H1 (cell line): Measurements from ENCODE around the gene USP10. TPM values are rescaled to one million over a fixed set of nuclear protein-coding genes. Genes with fewer than 3 reads are reported as not detected.

Experiments
- ASH2L ChIP-seq: fragments of 200-600, 300-600 bp; sonication (generic); IDR thresholded peaks from one replicate; pipeline ENCODE4 v1.7.1; 2017; ENCODE audit warnings: low read length
- CHD7 ChIP-seq: fragments of 300-600 bp; sonication (generic); IDR thresholded peaks from 2 replicates; pipeline ENCODE4 v1.7.1; 2012; ENCODE audit warnings: low read length, moderate library complexity, mild to moderate bottlenecking, inconsistent platforms; ENCODE audit not compliant: insufficient replicate concordance
- FOSL1 ChIP-seq: IDR thresholded peaks from 2 replicates; pipeline ENCODE4 v1.6.1; 2011; ENCODE audit warnings: mild to moderate bottlenecking, low read depth, low read length, moderate library complexity; ENCODE audit not compliant: insufficient read depth
- HDAC6 ChIP-seq: IDR thresholded peaks from one replicate; pipeline ENCODE4 v1.7.1; 2012; ENCODE audit warnings: low read depth, mild to moderate bottlenecking, inconsistent platforms, low read length, moderate library complexity
- JUN ChIP-seq: IDR thresholded peaks from 2 replicates; pipeline ENCODE4 v1.6.1; 2011; ENCODE audit warnings: low read depth, mild to moderate bottlenecking, improper control_type of control experiment, low read length
- JUND ChIP-seq: IDR thresholded peaks from 2 replicates; pipeline ENCODE4 v1.6.1; 2011; ENCODE audit warnings: mild to moderate bottlenecking, improper control_type of control experiment, low read length
- KDM1A ChIP-seq: fragments of 200-600, 300-600 bp; sonication (generic); IDR thresholded peaks from 2 replicates; pipeline ENCODE4 v1.7.1; 2016; ENCODE audit warnings: mild to moderate bottlenecking, low read length, borderline replicate concordance
- RAD21 ChIP-seq, 2 experiments: IDR thresholded peaks in 1 of 2; conservative IDR thresholded peaks in 1 of 2; 2 replicates each; pipeline ENCODE4 v1.6.1; 2011; ENCODE audit warnings: low read depth in 2 of 2, low read length in 2 of 2, improper control_type of control experiment in 1 of 2, inconsistent platforms in 1 of 2, mild to moderate bottlenecking in 1 of 2, moderate library complexity in 1 of 2
- SAP30 ChIP-seq: fragments of 300-600 bp; sonication (generic); IDR thresholded peaks from 2 replicates; pipeline ENCODE4 v1.7.1; 2012; ENCODE audit warnings: low read length, moderate library complexity, mild to moderate bottlenecking, inconsistent platforms; ENCODE audit not compliant: insufficient read depth, insufficient replicate concordance
- SUZ12 ChIP-seq: fragments of 200-600 bp; sonication (generic); IDR thresholded peaks from 2 replicates; pipeline ENCODE4 v1.6.1; 2012; ENCODE audit warnings: mild to moderate bottlenecking, inconsistent platforms, low read length, moderate library complexity, mixed read lengths
- polyA plus RNA-seq, 7 experiments: library from polyadenylated mRNA; depleted of rRNA in 3 of 7; stranded (reverse) in 5 of 7; unstranded in 2 of 7; fragments of >200 nt in 5 of 7; fragments of 200-250 nt in 2 of 7; gene quantifications; 1 replicate in 5 of 7; 2 replicates in 1 of 7; 4 replicates in 1 of 7; pipeline versions ENCODE4 v1.2.1 to v1.2.3, GENCODE V29; 2011 to 2013; ENCODE audit warnings: missing spikeins in 2 of 7, mixed read lengths in 2 of 7
- total RNA-seq: library from RNA; stranded (reverse); fragmentation: NEBNext Ultra II Directional; extraction: Animal tissue kit (Norgen Biotek cat#: 25700); gene quantifications from 2 replicates; pipeline ENCODE4 v1.2.1, GENCODE V29; 2021
- TF ChIP-seq, protein P1 (sequence below): IDR thresholded peaks from 2 replicates; pipeline ENCODE4 v1.6.1; 2012; ENCODE audit warnings: inconsistent platforms

The USP10 gene
- total and polyA plus RNA-seq, 2 of the 8 experiments (the other 6 are each of a cell fraction or from before 2014, with no cell fraction given), result 171 to 195 TPM

- TF ChIP-seq CHD7, result no peak
- no peak for TF ChIP-seq SUZ12
- TF ChIP-seq KDM1A, result no peak
- TF ChIP-seq FOSL1, result no peak
- no peak for TF ChIP-seq JUN
- TF ChIP-seq ASH2L, result no peak
- TF ChIP-seq HDAC6, result no peak
- no peak for TF ChIP-seq JUND
- no peak for TF ChIP-seq SAP30
- no peak for TF ChIP-seq RAD21 (IDR thresholded peaks at IDR 0.05 in 1 of 2, conservative IDR thresholded peaks at IDR 0.05 in 1 of 2; ENCODE audit: low read depth in 2 of 2, low read length in 2 of 2)
- TF ChIP-seq, protein P1, sequence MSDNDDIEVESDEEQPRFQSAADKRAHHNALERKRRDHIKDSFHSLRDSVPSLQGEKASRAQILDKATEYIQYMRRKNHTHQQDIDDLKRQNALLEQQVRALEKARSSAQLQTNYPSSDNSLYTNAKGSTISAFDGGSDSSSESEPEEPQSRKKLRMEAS, result no peak
These were observed 57.0 kb downstream of the USP10 start (continued) for GRCh38 chr16:84756830-84757229.
